T-helper 1 cell treated with Interleukin-12 subunit alpha and Interleukin-12 subunit beta and Interleukin-4 antibody, amounts not matched to agents 30 μg/mL and 1 μg/mL, for 36 hours (primary cell): Measurements from ENCODE around the gene CTNNA2.

Source experiments
- H3K27ac Mint-ChIP-seq: one replicate; pipeline ENCODE4 v1.8.0; 2021; ENCODE audit warnings: mild to moderate bottlenecking, mixed read lengths
- H3K27me3 Mint-ChIP-seq: one replicate; pipeline ENCODE4 v1.8.0; 2021; ENCODE audit warnings: low read depth, mixed read lengths
- H3K36me3 Mint-ChIP-seq: one replicate; pipeline ENCODE4 v1.8.0; 2021; ENCODE audit warnings: low read depth, mixed read lengths
- H3K4me1 Mint-ChIP-seq: one replicate; pipeline ENCODE4 v1.8.0; 2021; ENCODE audit warnings: low read depth, mixed read lengths
- H3K4me3 Mint-ChIP-seq: one replicate; pipeline ENCODE4 v1.8.0; 2021; ENCODE audit warnings: mild to moderate bottlenecking, moderate library complexity, mixed read lengths
- H3K9me3 Mint-ChIP-seq: one replicate; pipeline ENCODE4 v1.8.0; 2021; ENCODE audit warnings: mixed read lengths

The CTNNA2 gene

DNA sequence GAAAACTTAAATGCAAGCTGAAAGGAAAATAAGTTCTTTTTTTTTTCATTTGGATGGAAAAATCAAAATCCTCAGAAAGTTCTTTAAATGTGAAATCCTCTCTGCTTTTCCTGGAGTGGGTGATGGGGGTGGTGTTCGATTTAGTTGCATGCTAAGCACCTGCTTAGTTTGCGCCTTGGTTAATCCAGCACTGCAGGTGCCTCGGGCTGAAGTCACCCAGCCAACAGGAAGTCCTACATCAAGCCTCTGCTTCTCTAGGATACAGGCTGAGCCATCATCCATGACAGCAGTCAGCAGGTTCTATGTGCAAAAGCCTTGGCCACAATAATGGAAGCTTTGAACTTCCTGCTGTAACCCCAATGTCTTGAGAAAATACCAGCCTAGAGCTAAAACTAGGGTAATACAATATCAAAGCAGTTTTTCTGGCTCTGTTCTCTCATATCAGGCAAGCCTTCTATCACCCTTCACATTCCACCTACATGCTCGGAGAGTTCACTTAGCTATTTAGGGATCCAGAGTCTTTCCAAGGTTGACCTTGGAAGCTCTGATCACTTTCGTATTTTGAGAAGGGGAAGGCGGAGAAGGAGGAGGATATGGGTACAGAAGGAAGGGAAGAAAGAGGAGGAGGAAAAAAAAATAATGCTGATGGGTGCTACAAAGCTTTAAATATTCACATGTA, 907.8 kb downstream of the CTNNA2 start:
- Mint-ChIP-seq H3K4me1 (no peaks in the 10 kb centered on the region), H3K27me3 (no peaks in the 10 kb centered on the region)

DNA sequence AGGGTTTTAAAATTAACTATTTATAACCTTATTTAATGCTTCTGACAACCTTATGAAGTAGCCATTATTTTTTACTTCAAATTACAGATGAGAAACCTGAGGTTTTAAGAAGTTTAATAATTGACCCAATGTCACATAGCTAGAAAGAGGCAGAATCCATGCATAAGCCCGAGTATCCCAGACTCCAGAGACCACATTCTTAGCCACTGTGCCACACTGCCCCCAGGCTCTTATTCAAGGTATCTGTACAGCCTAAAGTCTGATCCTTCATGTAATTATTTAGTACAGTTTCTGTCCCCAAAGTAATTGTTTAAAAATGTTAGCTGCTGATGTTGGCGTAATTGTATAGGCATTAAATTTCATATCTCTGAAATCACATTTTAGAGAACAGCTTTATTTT, 916.4 kb downstream of the CTNNA2 start:
- Mint-ChIP-seq H3K36me3 (no peaks in the 10 kb centered on the region), H3K4me3 (no peak overlapping the region), H3K27ac (no peak overlapping the region), H3K9me3 (no peaks in the 10 kb centered on the region), H3K27me3 (no peaks in the 10 kb centered on the region), H3K4me1 (no peaks in the 10 kb centered on the region)

More for the DNA sequence above, 907.8 kb downstream of the CTNNA2 start:
- Mint-ChIP-seq H3K36me3 (no peaks in the 10 kb centered on the region), H3K9me3 (peaks cover 12% of the 10 kb centered on the region), H3K27ac (no peak overlapping the region), H3K4me3 (no peak overlapping the region)

DNA sequence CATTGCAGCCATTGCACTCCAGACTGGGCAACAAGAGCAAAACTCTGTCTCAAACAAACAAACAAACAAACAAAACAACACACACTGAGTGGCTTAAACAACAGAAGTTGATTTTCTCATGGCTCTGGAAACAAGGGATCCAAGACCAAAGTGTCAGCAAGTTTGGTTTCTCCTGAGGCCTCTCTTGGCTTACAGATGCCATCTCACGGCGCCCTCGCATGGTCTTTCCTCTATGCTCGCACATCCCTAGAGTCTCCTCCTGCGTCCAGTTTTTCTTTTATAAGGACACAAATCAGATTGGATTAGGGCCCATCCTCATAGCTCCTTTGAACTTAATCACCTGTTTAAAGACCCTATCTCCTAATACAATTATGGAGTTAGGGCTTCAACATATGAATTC, 925.1 kb downstream of the CTNNA2 start:
- no peak overlapping the region for H3K4me3 Mint-ChIP-seq
- H3K36me3 Mint-ChIP-seq: no peaks in the 10 kb centered on the region
- no peak overlapping the region for H3K27ac Mint-ChIP-seq
- peaks cover 6% of the 10 kb centered on the region for H3K9me3 Mint-ChIP-seq
- H3K27me3 Mint-ChIP-seq: no peaks in the 10 kb centered on the region
- no peaks in the 10 kb centered on the region for H3K4me1 Mint-ChIP-seq

DNA sequence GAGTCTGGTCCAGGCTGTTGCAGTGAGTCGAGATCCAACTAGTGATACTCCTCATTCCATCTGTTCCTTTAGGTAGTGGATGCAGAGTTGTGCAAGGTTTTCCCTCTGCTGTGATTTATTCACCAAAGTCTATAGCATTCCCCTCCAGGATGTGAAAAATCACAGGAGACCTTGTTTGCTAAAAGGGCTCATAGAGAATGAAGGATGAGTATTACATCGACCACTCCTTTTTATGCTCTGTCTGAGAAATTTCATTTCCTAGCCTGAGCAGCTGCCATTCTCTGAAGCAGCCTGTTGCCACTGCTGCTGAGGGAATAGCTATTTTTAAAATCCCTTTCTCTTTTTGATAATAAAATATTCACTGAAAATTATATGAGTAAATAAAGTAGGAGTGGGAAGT, 925.8 kb downstream of the CTNNA2 start:
- no peaks in the 10 kb centered on the region for H3K27me3 Mint-ChIP-seq
- no peaks in the 10 kb centered on the region for H3K36me3 Mint-ChIP-seq
- H3K9me3 Mint-ChIP-seq: peaks cover 9% of the 10 kb centered on the region

DNA sequence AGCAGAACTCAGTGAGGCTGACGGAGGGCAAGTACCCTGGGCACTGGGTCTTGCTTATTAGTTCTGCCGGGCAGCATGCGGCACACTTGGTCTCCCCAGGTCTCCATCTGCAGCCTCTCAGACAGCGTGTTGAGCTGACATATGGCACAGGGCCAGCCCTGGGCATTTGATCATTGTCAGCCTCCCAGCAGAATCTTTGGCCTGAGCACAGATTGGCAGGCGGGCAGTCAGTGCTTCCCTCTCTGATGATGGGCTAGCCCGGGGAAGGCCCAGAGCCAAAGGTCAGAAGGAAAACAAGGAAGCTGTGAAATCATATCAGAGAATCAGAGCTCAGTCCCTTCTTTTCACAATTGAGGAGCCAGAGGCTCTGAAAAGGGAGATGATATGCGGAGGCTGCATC, 941.8 kb downstream of the CTNNA2 start:
- Mint-ChIP-seq H3K27ac (no peak overlapping the region), H3K4me1 (no peaks in the 10 kb centered on the region), H3K9me3 (peaks cover 13% of the 10 kb centered on the region), H3K36me3 (no peaks in the 10 kb centered on the region), H3K4me3 (no peak overlapping the region), H3K27me3 (no peaks in the 10 kb centered on the region)

More for the DNA sequence above, 925.8 kb downstream of the CTNNA2 start:
- Mint-ChIP-seq H3K27ac (no peak overlapping the region), H3K4me3 (no peak overlapping the region), H3K4me1 (no peaks in the 10 kb centered on the region)

DNA sequence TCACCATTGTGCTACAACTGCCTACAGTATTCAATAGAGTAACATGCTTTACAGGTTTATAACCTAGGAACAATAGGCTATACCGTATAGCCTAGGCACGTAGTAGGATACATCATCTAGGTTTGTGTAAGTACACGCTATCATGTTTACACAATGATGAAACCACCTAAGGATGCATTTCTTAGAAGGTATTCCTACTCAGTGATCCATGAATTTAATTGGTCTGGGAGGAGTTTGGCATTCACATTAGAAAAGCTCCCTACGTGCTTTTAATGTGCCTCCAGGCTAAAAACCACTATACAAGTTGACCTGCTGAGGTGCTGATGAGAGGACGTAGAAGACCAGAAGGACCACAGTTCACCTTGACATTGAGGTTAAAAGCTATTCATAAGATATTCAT, 946.2 kb downstream of the CTNNA2 start:
- H3K27ac Mint-ChIP-seq: no peak overlapping the region
- no peaks in the 10 kb centered on the region for H3K27me3 Mint-ChIP-seq
- no peaks in the 10 kb centered on the region for H3K4me1 Mint-ChIP-seq
- no peak overlapping the region for H3K4me3 Mint-ChIP-seq
- H3K9me3 Mint-ChIP-seq: peaks cover 14% of the 10 kb centered on the region
- no peaks in the 10 kb centered on the region for H3K36me3 Mint-ChIP-seq

DNA sequence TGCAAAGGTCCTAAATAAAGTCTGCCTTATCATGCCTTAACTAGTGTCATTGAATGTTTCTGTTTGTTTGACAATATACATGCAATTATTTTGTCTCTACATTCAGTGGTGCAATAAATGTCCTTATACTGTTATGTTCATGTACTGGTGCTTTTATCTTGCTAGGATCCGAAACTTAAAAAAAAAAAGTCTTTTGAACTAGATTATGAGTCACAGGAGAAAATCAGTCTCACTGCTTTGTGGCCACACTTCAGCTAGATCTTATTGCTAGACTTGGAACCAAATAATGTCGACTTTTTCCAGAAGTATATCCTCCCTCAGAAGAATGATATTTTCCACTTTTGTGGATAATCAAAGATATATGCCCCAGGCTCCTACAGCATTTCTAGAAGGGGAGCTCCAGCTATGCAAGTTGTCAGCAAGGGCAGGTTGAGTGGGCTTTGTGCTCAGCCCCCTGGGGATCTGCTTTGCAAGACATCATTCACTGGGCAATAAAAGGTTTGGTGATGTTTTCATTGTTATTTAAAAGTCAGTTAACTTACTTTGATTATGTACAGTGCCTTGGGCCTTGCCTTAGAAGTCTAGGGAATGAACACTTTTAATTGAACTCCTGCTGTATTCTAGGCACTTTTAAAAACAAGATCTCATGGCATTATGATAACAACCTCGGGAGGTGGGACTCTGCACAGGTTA, 948.8 kb downstream of the CTNNA2 start:
- Mint-ChIP-seq H3K4me3 (no peak overlapping the region), H3K9me3 (peaks cover 9% of the 10 kb centered on the region), H3K4me1 (no peaks in the 10 kb centered on the region), H3K27ac (no peak overlapping the region), H3K36me3 (no peaks in the 10 kb centered on the region), H3K27me3 (no peaks in the 10 kb centered on the region)

DNA sequence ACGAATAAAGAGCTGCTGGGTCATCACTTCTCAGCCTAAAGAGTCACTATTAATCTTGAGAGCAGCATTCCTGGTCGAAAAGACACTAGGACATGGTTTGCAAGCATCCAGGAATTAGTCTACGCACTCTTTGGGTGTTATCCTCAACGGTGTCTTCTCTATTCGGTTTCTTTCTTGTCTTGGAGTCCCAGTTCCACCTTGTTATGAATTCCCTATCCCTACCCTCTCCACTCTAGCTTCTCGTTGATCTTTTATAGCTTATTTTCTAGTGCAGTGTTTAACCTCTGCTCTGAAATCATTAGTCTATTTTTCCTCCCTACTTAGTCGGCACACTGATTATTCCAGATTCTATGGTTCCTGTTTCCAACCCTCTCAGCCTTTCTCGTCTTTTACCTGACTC, 949.8 kb downstream of the CTNNA2 start:
- no peaks in the 10 kb centered on the region for H3K27me3 Mint-ChIP-seq
- H3K27ac Mint-ChIP-seq: no peak overlapping the region
- no peaks in the 10 kb centered on the region for H3K36me3 Mint-ChIP-seq
- H3K4me3 Mint-ChIP-seq: no peak overlapping the region
- H3K9me3 Mint-ChIP-seq: peaks cover 8% of the 10 kb centered on the region
- H3K4me1 Mint-ChIP-seq: no peaks in the 10 kb centered on the region

DNA sequence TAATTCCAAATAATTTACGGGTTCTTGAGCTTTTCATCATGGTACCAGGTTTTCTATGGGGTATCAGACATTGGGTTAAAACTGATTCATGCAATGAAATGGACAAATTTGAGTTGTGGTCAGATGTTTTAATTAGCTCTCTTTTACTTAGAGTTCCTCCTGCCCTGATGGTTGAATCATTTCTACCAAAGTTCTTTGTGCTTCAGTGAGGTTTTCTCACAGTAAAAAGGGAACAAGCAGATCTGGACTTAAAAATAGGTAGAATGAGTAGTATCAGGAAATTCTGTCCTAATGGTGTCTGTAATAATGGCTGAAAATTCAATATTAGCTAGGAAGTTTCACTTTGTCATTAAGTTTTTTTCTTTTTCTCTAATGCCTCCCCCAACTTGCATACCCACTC, 951.4 kb downstream of the CTNNA2 start:
- H3K27me3 Mint-ChIP-seq: no peaks in the 10 kb centered on the region
- H3K4me1 Mint-ChIP-seq: no peaks in the 10 kb centered on the region
- H3K36me3 Mint-ChIP-seq: no peaks in the 10 kb centered on the region
- H3K9me3 Mint-ChIP-seq: peaks cover 8% of the 10 kb centered on the region
- no peak overlapping the region for H3K27ac Mint-ChIP-seq
- no peak overlapping the region for H3K4me3 Mint-ChIP-seq

DNA sequence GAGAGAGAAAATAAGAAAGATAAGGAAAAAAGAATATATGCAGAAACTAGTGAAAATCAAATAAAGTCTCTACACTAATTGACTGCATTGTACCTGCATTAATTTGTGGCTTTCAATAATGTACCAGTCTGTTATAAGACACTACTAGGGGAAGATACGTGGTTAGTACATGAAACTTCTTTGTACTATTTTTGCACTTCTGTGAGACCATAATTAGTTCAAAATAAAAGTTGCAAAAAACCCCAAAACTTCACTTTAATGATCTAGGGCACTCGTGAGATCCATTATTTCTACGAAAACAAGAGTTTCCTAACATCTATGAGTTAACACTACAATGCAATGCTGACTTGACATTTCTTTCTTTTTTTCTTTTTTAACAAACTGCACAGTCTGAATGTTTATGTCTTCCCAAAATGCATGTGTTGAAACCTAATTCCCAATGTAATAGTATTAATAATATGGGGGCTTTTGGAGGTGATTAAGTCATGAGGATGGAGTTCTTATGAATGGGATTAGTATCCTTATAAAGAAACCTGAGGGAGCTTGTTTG, 954.5 kb downstream of the CTNNA2 start:
- no peak overlapping the region for H3K4me3 Mint-ChIP-seq
- no peaks in the 10 kb centered on the region for H3K27me3 Mint-ChIP-seq
- no peak overlapping the region for H3K27ac Mint-ChIP-seq
- H3K36me3 Mint-ChIP-seq: no peaks in the 10 kb centered on the region
- H3K9me3 Mint-ChIP-seq: peaks cover 13% of the 10 kb centered on the region
- no peaks in the 10 kb centered on the region for H3K4me1 Mint-ChIP-seq

DNA sequence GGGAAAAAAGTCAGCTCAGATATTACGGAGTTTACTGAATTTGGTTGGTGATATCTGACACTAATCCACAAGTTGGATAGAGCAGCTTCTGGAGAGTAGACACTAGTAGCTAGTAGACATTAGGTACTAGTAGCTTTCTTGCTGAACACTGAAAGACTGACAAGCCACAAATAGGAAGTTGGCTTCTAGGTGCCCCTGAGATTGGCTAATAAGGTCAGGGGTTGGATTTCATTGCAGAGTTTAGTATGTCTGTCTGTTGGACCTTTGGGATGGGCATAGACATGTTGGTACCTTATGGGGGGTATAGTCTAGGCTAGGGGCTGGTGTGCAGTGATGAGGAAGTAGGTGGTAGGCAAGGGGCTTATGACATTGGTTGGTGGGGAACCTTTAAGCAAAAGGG, 956.6 kb downstream of the CTNNA2 start:
- no peaks in the 10 kb centered on the region for H3K4me1 Mint-ChIP-seq
- peaks cover 5% of the 10 kb centered on the region for H3K9me3 Mint-ChIP-seq
- H3K4me3 Mint-ChIP-seq: no peak overlapping the region

DNA sequence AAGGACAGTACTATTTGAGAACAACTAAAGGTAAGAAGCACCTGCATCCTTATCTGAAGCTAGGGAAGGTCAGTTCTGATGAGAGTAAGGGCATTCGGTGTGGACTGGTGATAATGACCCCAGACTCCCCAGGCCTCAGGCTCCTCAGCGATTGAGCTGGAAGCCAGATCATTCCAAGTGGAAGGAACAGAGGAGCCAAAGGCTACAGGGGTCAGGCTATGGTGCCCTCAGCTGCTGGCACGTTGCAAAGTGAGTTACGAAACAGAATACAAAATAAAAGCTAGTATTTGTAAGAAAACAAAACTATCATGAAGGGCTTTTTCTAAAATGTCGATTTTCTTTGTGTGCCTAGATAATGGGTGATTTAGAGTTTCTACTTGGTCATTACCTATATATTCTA, 960.2 kb downstream of the CTNNA2 start:
- Mint-ChIP-seq H3K27ac (no peak overlapping the region), H3K4me3 (no peak overlapping the region), H3K27me3 (no peaks in the 10 kb centered on the region), H3K4me1 (no peaks in the 10 kb centered on the region), H3K9me3 (peaks cover 10% of the 10 kb centered on the region), H3K36me3 (no peaks in the 10 kb centered on the region)

More for the DNA sequence above, 956.6 kb downstream of the CTNNA2 start:
- Mint-ChIP-seq H3K27me3 (no peaks in the 10 kb centered on the region), H3K27ac (no peak overlapping the region), H3K36me3 (no peaks in the 10 kb centered on the region)

DNA sequence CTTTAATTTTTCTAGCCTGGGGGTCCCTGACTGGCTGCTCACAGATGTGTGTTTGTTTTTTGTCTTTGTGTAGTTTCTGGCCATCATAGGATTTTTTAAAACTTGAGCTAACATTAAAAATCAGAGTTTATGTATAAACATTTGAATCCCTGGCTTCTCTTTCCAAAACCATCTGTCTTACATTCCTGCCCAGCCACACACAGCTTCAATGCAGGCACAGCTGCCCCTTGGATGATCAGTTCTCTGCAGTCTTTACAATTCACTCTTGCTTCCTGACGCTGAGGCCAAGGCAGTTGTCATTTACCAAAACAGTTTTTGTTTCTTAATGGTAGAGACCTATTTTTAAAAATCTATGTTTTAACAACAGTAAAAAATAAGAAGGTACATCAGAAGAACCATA, 960.9 kb downstream of the CTNNA2 start:
- no peak overlapping the region for H3K4me3 Mint-ChIP-seq
- no peaks in the 10 kb centered on the region for H3K4me1 Mint-ChIP-seq
- H3K9me3 Mint-ChIP-seq: peaks cover 10% of the 10 kb centered on the region
- H3K36me3 Mint-ChIP-seq: no peaks in the 10 kb centered on the region
- H3K27ac Mint-ChIP-seq: no peak overlapping the region
- H3K27me3 Mint-ChIP-seq: no peaks in the 10 kb centered on the region

DNA sequence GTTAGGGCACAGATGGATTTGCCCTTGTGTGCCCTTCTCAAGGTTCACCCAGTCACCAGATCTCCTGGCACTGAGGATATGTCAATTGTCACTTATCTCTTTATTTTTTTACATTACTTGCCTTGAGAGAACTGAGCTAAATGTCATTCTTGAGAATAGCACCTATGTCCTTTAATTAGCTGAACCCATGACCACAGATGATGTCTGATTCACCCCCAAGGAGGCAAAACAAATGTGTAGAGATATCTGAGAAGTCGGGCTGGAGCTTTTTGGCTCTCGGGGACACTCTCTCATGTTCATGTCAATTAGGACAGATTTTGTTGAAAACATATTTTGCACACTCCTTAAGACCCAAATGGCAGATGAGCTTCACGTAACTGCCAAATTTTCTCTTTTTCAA, 963.1 kb downstream of the CTNNA2 start:
- no peak overlapping the region for H3K27ac Mint-ChIP-seq
- no peaks in the 10 kb centered on the region for H3K27me3 Mint-ChIP-seq
- no peak overlapping the region for H3K4me3 Mint-ChIP-seq
- H3K4me1 Mint-ChIP-seq: no peaks in the 10 kb centered on the region
- H3K36me3 Mint-ChIP-seq: no peaks in the 10 kb centered on the region
- H3K9me3 Mint-ChIP-seq: peaks cover 10% of the 10 kb centered on the region

DNA sequence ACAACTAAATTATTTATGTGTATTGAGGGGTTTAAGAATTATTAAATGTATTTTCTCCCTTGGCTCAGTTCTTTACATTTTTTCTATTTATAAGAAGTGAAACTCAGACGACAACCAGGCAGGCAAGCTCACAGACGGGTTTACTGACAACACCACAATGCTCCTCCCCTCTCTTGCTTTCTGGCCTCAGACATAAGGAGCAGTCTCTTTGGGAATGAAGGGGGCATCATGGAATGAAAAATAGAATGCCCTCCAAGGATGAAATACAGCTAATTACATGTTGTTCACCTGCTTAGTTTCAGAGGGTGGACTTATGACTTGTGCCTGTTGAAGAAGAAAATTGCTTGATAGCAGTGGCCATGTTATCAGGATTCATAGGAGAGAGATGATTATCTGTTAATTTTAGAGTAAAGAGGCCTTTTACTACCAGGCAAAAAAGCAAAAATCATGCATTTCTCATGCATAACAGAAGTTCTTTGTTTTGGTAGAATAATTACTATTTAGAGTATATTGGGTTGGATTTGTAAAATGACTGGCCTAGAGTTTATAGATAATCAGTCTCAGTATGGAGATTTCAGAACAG, 963.8 kb downstream of the CTNNA2 start:
- Mint-ChIP-seq H3K4me3 (no peak overlapping the region), H3K27me3 (no peaks in the 10 kb centered on the region), H3K4me1 (no peaks in the 10 kb centered on the region), H3K27ac (no peak overlapping the region), H3K9me3 (peaks cover 6% of the 10 kb centered on the region), H3K36me3 (no peaks in the 10 kb centered on the region)
